Measurements from ENCODE around the gene CCDC187.

DNA sequence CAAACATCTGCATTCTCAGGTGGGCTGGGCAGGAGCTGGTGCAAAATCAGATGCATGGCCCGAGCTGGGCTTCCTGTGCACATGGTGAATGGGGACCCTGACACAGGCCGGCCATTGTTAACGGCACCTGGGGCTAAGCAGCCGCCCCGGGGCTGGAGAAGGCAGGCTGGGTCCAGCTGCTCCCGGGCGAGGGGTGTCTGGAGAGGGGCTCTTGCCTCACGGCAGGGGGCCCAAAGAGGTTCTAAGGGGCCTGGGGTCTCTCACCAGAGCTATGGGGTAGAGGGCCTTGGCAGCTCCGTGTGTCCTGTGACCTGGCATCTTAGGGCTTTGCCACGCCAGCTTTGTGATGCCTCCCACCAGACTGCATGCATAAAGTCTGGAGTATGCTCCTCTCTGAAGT lies 53.2 kb downstream of the CCDC187 start:
- TF ChIP-seq, protein P1, sequence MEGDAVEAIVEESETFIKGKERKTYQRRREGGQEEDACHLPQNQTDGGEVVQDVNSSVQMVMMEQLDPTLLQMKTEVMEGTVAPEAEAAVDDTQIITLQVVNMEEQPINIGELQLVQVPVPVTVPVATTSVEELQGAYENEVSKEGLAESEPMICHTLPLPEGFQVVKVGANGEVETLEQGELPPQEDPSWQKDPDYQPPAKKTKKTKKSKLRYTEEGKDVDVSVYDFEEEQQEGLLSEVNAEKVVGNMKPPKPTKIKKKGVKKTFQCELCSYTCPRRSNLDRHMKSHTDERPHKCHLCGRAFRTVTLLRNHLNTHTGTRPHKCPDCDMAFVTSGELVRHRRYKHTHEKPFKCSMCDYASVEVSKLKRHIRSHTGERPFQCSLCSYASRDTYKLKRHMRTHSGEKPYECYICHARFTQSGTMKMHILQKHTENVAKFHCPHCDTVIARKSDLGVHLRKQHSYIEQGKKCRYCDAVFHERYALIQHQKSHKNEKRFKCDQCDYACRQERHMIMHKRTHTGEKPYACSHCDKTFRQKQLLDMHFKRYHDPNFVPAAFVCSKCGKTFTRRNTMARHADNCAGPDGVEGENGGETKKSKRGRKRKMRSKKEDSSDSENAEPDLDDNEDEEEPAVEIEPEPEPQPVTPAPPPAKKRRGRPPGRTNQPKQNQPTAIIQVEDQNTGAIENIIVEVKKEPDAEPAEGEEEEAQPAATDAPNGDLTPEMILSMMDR (IDR thresholded peaks at IDR 0.05) = no peak
- TF ChIP-seq POLR2A (IDR thresholded peaks at IDR 0.05) = no peak

All from body of pancreas (tissue), 4 donors.